ENCODE data around the gene RAB25. TPM values are rescaled to one million over a fixed set of nuclear protein-coding genes. Genes with fewer than 3 reads are reported as not detected.

RAB25 gene
- total and polyA plus RNA-seq, 2 of the 13 experiments (the other 11 are each of a cell fraction or from before 2014, with no cell fraction given): 0.20 to 0.22 TPM

GRCh38 chr1:156082309-156083091 is 21.5 kb downstream of the RAB25 start, which contains the start of gene MEX3A (continued):
- TF ChIP-seq SUZ12 (IDR thresholded peaks at IDR 0.05; ENCODE audit: low read depth, low read length) (peak; percentile 75), CENPBD1 (CRISPR knock-in tag; IDR thresholded peaks at IDR 0.05; ENCODE audit: borderline replicate concordance, low read depth) (no peak), TCF7 (IDR thresholded peaks at IDR 0.05; ENCODE audit: low read depth) (no peak; the same call in 1 of the 2 replicates), U2AF2 (IDR thresholded peaks at IDR 0.05; ENCODE audit: low read depth, low read length) (no peak), ZMYM3 (CRISPR knock-in tag; IDR thresholded peaks at IDR 0.05) (no peak), CREB3 (CRISPR knock-in tag; IDR thresholded peaks at IDR 0.05) (no peak), MAX (IDR thresholded peaks at IDR 0.05) (peak; percentile 79), ZBTB33 (CRISPR knock-in tag; IDR thresholded peaks at IDR 0.05) (no peak), ZNF761 (CRISPR knock-in tag; conservative IDR thresholded peaks at IDR 0.05) (no peak), TOPORS (CRISPR knock-in tag; IDR thresholded peaks at IDR 0.05) (no peak), ATF3 (CRISPR knock-in tag; IDR thresholded peaks at IDR 0.05) (no peak), E2F1 (CRISPR knock-in tag; IDR thresholded peaks at IDR 0.05) (peak; percentile 68; the same call in 1 of the 2 replicates), STAG1 (CRISPR knock-in tag; IDR thresholded peaks at IDR 0.05) (no peak), ZNF234 (CRISPR knock-in tag; conservative IDR thresholded peaks at IDR 0.05) (no peak), HNF4G (IDR thresholded peaks at IDR 0.05; ENCODE audit: borderline replicate concordance, low read depth, low read length) (peak; percentile 57; the same call in 1 of the 2 replicates), HNF4G (CRISPR knock-in tag; IDR thresholded peaks at IDR 0.05; ENCODE audit: borderline replicate concordance, low read depth) (no peak), ZNF749 (CRISPR knock-in tag; IDR thresholded peaks at IDR 0.05; ENCODE audit: borderline replicate concordance) (no peak), ZBTB7A (CRISPR knock-in tag; IDR thresholded peaks at IDR 0.05) (peak; percentile 65; the same call in 1 of the 2 replicates), ZNF503 (CRISPR knock-in tag; IDR thresholded peaks at IDR 0.05) (0 out of 2 replicates have a peak, but pooled peaks have one; percentile 38), ZNF562 (CRISPR knock-in tag; IDR thresholded peaks at IDR 0.05; ENCODE audit: borderline replicate concordance) (no peak), CCDC6 (CRISPR knock-in tag; IDR thresholded peaks at IDR 0.05) (no peak)
